A549 (cell line): Measurements from ENCODE around the gene SHE. TPM values are rescaled to one million over a fixed set of nuclear protein-coding genes. Genes with fewer than 3 reads are reported as not detected.

Experiments used
- ATAC-seq, 2 experiments: fragments of 200-7000 bp in 1 of 2; fragments of >200 bp in 1 of 2; cut with Nextera tagmentation in 1 of 2; cut with Tn5 transposase in 1 of 2; 3 replicates each; pipeline versions ENCODE4 v1.8.0 to v1.9.1; 2018 to 2020; ENCODE audit warnings: mild to moderate bottlenecking in 1 of 2, moderate library complexity in 1 of 2
- CTCF ChIA-PET: fragments of 300-600 bp; sonication (Branson Sonifier 250); formaldehyde crosslinking; extraction: SDS; loops from one replicate; lab custom pipeline; 2021; ENCODE audit warnings: antibody characterized with exemption, inconsistent platforms; lab: Yijun Ruan, JAX
- POLR2A ChIA-PET: fragments of 350-600 bp; formaldehyde crosslinking; extraction: SDS; loops from one replicate; lab custom pipeline; 2021; ENCODE audit warnings: antibody characterized with exemption, inconsistent platforms; lab: Yijun Ruan, JAX
- DNase-seq, 2 experiments: peaks; one replicate each; pipeline versions ENCODE4 v3.0.0 to v3.0.0-alpha.2; 2011 to 2016; ENCODE audit warnings: low read depth in 1 of 2, low spot score in 1 of 2
- FAIRE-seq: peaks from 2 replicates; lab custom pipeline; 2011; peaks lifted over from hg19 to GRCh38; lab: Jason Lieb, UNC
- H3K27ac ChIP-seq, 2 experiments: fragments of >200 bp; sonication (Bioruptor Twin); formaldehyde crosslinking; 3 replicates each; pipeline ENCODE4 v1.5.1; 2016 to 2017
- H3K4me1 ChIP-seq: fragments of >200 bp; sonication (Bioruptor Twin); formaldehyde crosslinking; 3 replicates; pipeline ENCODE4 v1.6.1; 2016
- H3K4me2 ChIP-seq: fragments of >200 bp; sonication (Bioruptor Twin); formaldehyde crosslinking; 3 replicates; pipeline ENCODE4 v1.6.1; 2016
- H3K4me3 ChIP-seq: fragments of >200 bp; sonication (Bioruptor Twin); formaldehyde crosslinking; 3 replicates; pipeline ENCODE4 v1.5.1; 2016
- H3K9me3 ChIP-seq: fragments of >200 bp; sonication (Bioruptor Twin); formaldehyde crosslinking; 3 replicates; pipeline ENCODE4 v1.6.1; 2016
- BHLHE40 ChIP-seq: IDR thresholded peaks from 2 replicates; pipeline ENCODE4 v1.6.1; 2012; ENCODE audit warnings: low read depth, low read length, inconsistent platforms
- CBX2 ChIP-seq: fragments of 200-600 bp; sonication (generic); IDR thresholded peaks from 2 replicates; pipeline ENCODE4 v1.6.1; 2016; ENCODE audit warnings: low read depth, mild to moderate bottlenecking, borderline replicate concordance
- CEBPB ChIP-seq, 2 experiments: fragments of >200 bp in 1 of 2; sonication (Bioruptor Twin) in 1 of 2; formaldehyde crosslinking in 1 of 2; IDR thresholded peaks; 2 replicates each; pipeline ENCODE4 v1.6.1; 2012 to 2016
- CHD2 ChIP-seq: fragments of 150-350 bp; IDR thresholded peaks from 2 replicates; pipeline ENCODE4 v1.6.1; 2014; ENCODE audit warnings: low read length; ENCODE audit not compliant: partially characterized antibody
- E2F6 ChIP-seq: IDR thresholded peaks from 2 replicates; pipeline ENCODE4 v1.6.1; 2012; ENCODE audit warnings: low read depth, borderline replicate concordance
- EHF ChIP-seq: fragments of 250-450 bp; sonication (Bioruptor Pico); IDR thresholded peaks from 2 replicates; pipeline ENCODE4 v1.5.0; 2020; ENCODE audit warnings: mild to moderate bottlenecking
- EHMT2 ChIP-seq: fragments of 200-600 bp; sonication (generic); IDR thresholded peaks from 2 replicates; pipeline ENCODE4 v1.6.1; 2016; ENCODE audit warnings: antibody characterized with exemption, low read depth, mild to moderate bottlenecking, moderate library complexity
- EP300 ChIP-seq, 2 experiments: fragments of >200 bp; sonication (Bioruptor Twin); formaldehyde crosslinking; IDR thresholded peaks; 2 replicates in 1 of 2; 3 replicates in 1 of 2; pipeline ENCODE4 v1.6.1; 2016 to 2017
- ESRRA ChIP-seq: fragments of 150-350 bp; IDR thresholded peaks from 2 replicates; pipeline ENCODE4 v1.6.1; 2014; ENCODE audit warnings: mild to moderate bottlenecking, low read length, borderline replicate concordance
- FOSB ChIP-seq: fragments of 250-450 bp; sonication (Bioruptor Pico); IDR thresholded peaks from 2 replicates; pipeline ENCODE4 v1.5.0; 2020; ENCODE audit warnings: mild to moderate bottlenecking, moderate library complexity
- FOSL2 ChIP-seq, 2 experiments: fragments of 450-650 bp in 1 of 2; fragments of >200 bp in 1 of 2; sonication (Bioruptor Twin) in 1 of 2; formaldehyde crosslinking; IDR thresholded peaks; 2 replicates each; pipeline versions ENCODE4 v1.5.0 to v1.6.1; 2016 to 2020; ENCODE audit warnings: mild to moderate bottlenecking in 1 of 2, moderate library complexity in 1 of 2
- FOXS1 ChIP-seq: fragments of 250-450 bp; sonication (Bioruptor Pico); IDR thresholded peaks from 2 replicates; pipeline ENCODE4 v1.5.0; 2020; ENCODE audit warnings: mild to moderate bottlenecking, moderate library complexity
- GATA3 ChIP-seq: IDR thresholded peaks from 2 replicates; pipeline ENCODE4 v1.6.1; 2012; ENCODE audit warnings: borderline replicate concordance
- HOXA7 ChIP-seq: fragments of 250-450 bp; sonication (Bioruptor Pico); IDR thresholded peaks from 2 replicates; pipeline ENCODE4 v1.5.0; 2020; ENCODE audit warnings: mild to moderate bottlenecking, moderate library complexity
- HOXB13 ChIP-seq: fragments of 250-450 bp; sonication (Bioruptor Pico); IDR thresholded peaks from 2 replicates; pipeline ENCODE4 v1.5.0; 2020; ENCODE audit warnings: low read depth, mild to moderate bottlenecking, moderate library complexity
- JUN ChIP-seq, 2 experiments: fragments of >200 bp; sonication (Bioruptor Twin); formaldehyde crosslinking; IDR thresholded peaks; 2 replicates in 1 of 2; 3 replicates in 1 of 2; pipeline ENCODE4 v1.6.1; 2016 to 2017
- KDM5A ChIP-seq: fragments of 200-600 bp; sonication (generic); IDR thresholded peaks from 2 replicates; pipeline ENCODE4 v1.6.1; 2016; ENCODE audit warnings: antibody characterized with exemption, mild to moderate bottlenecking
- MAFK ChIP-seq: fragments of 450-650 bp; IDR thresholded peaks from 2 replicates; pipeline ENCODE4 v1.6.1; 2014; ENCODE audit not compliant: partially characterized antibody
- MAX ChIP-seq: IDR thresholded peaks from 2 replicates; pipeline ENCODE4 v1.6.1; 2012
- MAZ ChIP-seq: fragments of 150-350 bp; IDR thresholded peaks from 2 replicates; pipeline ENCODE4 v1.6.1; 2014; ENCODE audit warnings: antibody characterized with exemption, low read depth, low read length, borderline replicate concordance
- MYC ChIP-seq: IDR thresholded peaks from 2 replicates; pipeline ENCODE4 v1.6.1; 2012; ENCODE audit warnings: mild to moderate bottlenecking, inconsistent platforms, low read length, improper control_type of control experiment, borderline replicate concordance
- NFE2L2 ChIP-seq: fragments of 150-350 bp; conservative IDR thresholded peaks from 2 replicates; pipeline ENCODE4 v1.6.1; 2014; ENCODE audit warnings: low read length
- NR3C1 ChIP-seq: fragments of >200 bp; sonication (Bioruptor Twin); formaldehyde crosslinking; IDR thresholded peaks from 3 replicates; pipeline ENCODE4 v1.6.1; 2017
- POLR2A ChIP-seq: IDR thresholded peaks from 2 replicates; pipeline ENCODE4 v1.6.1; 2012; ENCODE audit warnings: mild to moderate bottlenecking, low read length
- RFX5 ChIP-seq: fragments of 450-650 bp; IDR thresholded peaks from 2 replicates; pipeline ENCODE4 v1.7.1; 2014; ENCODE audit warnings: antibody characterized with exemption, mild to moderate bottlenecking, moderate library complexity
- SREBF2 ChIP-seq: fragments of 450-650 bp; IDR thresholded peaks from 2 replicates; pipeline ENCODE4 v1.6.1; 2014; ENCODE audit warnings: mild to moderate bottlenecking, moderate library complexity
- ZC3H11A ChIP-seq: fragments of 450-650 bp; IDR thresholded peaks from 2 replicates; pipeline ENCODE4 v1.6.1; 2014; ENCODE audit warnings: antibody characterized with exemption, mild to moderate bottlenecking
- ZFP36 ChIP-seq: fragments of 450-650 bp; IDR thresholded peaks from 2 replicates; pipeline ENCODE4 v1.6.1; 2014; ENCODE audit warnings: borderline replicate concordance; ENCODE audit not compliant: partially characterized antibody
- ZNF302 ChIP-seq: fragments of 250-450 bp; sonication (Bioruptor Pico); IDR thresholded peaks from 2 replicates; pipeline ENCODE4 v1.9.0; 2021; ENCODE audit warnings: inconsistent platforms, mild to moderate bottlenecking, moderate library complexity
- ZSCAN20 ChIP-seq: fragments of 250-450 bp; sonication (Bioruptor Pico); IDR thresholded peaks from 2 replicates; pipeline ENCODE4 v1.8.0; 2022; ENCODE audit warnings: mild to moderate bottlenecking, moderate library complexity
- WGBS: methylation state at CpG from one replicate; pipeline ENCODE4 v1.1.6; 2017; ENCODE audit errors: missing lambda C conversion rate; 5-methylcytosine and 5-hydroxymethylcytosine counted together
- polyA plus RNA-seq, 4 experiments: library from polyadenylated mRNA; depleted of rRNA in 3 of 4; stranded (reverse); fragments of >200 nt; fragmentation: RNase III in 1 of 4; extraction: RNeasy Plus Mini Kit Qiagen cat#74134 plus additional on column Dnase treatment in 1 of 4; gene quantifications; 2 replicates in 3 of 4; 3 replicates in 1 of 4; pipeline ENCODE4 v1.2.3, GENCODE V29; 2011 to 2017
- TF ChIP-seq, protein P1 (sequence below): fragments of >200 bp; sonication (Bioruptor Twin); formaldehyde crosslinking; IDR thresholded peaks from 3 replicates; pipeline ENCODE4 v1.6.1; 2016
- TF ChIP-seq, protein P2 (sequence below): fragments of >200 bp; sonication (Bioruptor Twin); formaldehyde crosslinking; IDR thresholded peaks from 2 replicates; pipeline ENCODE4 v1.6.1; 2016
- TF ChIP-seq, protein P3 (sequence below): fragments of 150-350 bp; IDR thresholded peaks from 2 replicates; pipeline ENCODE4 v1.6.1; 2014; ENCODE audit warnings: low read depth, mild to moderate bottlenecking, low read length

Gene SHE
- polyA plus RNA-seq, 2 of the 4 experiments (the other 2 are of a cell fraction): 0.03 TPM; not detected in 1

DNA sequence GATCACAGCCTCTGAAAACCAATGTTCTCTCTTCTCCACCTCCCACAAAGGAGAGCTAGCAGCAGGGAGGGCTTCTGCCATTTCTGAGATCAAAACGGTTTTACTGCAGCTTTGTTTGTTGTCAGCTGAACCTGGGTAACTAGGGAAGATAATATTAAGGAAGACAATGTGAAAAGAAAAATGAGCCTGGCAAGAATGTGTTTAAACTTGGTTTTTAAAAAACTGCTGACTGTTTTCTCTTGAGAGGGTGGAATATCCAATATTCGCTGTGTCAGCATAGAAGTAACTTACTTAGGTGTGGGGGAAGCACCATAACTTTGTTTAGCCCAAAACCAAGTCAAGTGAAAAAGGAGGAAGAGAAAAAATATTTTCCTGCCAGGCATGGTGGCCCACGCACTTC is 36.0 kb downstream of the SHE start:
- no peak for FAIRE-seq

DNA sequence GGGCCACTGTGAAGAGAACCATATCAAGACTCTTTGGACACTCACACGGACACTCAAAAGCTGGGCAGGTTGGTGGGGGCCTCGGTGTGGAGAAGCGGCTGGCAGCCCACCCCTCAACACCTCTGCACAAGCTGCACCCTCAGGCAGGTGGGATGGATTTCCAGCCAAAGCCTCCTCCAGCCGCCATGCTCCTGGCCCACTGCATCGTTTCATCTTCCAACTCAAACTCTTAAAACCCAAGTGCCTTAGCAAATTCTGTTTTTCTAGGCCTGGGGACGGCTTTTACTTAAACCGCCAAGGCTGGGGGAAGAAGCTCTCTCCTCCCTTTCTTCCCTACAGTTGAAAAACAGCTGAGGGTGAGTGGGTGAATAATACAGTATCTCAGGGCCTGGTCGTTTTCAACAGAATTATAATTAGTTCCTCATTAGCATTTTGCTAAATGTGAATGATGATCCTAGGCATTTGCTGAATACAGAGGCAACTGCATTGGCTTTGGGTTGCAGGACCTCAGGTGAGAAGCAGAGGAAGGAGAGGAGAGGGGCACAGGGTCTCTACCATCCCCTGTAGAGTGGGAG is 36.5 kb downstream of the SHE start:
- no peak overlapping the region for H3K4me3 ChIP-seq
- no peaks in the 10 kb centered on the region for H3K9me3 ChIP-seq
- H3K4me1 ChIP-seq: peaks cover 13% of the 10 kb centered on the region
- WGBS: 85% methylated on average over 8 of the region's 8 CpGs
- POLR2A ChIA-PET: interaction anchor here (0.5 kb wide), 1 partner anchor 128 kb away, joined by 4 read pairs; no protein-coding TSS in a partner anchor
- H3K27ac ChIP-seq: no peak overlapping the region
- FAIRE-seq (no peak), ATAC-seq (no peak), DNase-seq (no peak)
- TF ChIP-seq POLR2A (no peak), ESRRA (no peak), FOSB (CRISPR knock-in tag) (no peak), GATA3 (no peak), CHD2 (no peak), FOSL2 (IDR thresholded peaks at IDR 0.05) (no peak), FOSL2 (CRISPR knock-in tag; IDR thresholded peaks at IDR 0.05) (no peak), BHLHE40 (no peak), HOXB13 (CRISPR knock-in tag) (no peak), HOXA7 (CRISPR knock-in tag) (no peak), SREBF2 (no peak), E2F6 (no peak), FOXS1 (CRISPR knock-in tag) (no peak), EHF (CRISPR knock-in tag) (no peak), ZC3H11A (no peak), NR3C1 (no peak)
- TF ChIP-seq, protein P1, sequence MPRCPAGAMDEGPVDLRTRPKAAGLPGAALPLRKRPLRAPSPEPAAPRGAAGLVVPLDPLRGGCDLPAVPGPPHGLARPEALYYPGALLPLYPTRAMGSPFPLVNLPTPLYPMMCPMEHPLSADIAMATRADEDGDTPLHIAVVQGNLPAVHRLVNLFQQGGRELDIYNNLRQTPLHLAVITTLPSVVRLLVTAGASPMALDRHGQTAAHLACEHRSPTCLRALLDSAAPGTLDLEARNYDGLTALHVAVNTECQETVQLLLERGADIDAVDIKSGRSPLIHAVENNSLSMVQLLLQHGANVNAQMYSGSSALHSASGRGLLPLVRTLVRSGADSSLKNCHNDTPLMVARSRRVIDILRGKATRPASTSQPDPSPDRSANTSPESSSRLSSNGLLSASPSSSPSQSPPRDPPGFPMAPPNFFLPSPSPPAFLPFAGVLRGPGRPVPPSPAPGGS: no peak
- TF ChIP-seq, protein P2, sequence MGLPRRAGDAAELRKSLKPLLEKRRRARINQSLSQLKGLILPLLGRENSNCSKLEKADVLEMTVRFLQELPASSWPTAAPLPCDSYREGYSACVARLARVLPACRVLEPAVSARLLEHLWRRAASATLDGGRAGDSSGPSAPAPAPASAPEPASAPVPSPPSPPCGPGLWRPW: no peak
- TF ChIP-seq, protein P3, sequence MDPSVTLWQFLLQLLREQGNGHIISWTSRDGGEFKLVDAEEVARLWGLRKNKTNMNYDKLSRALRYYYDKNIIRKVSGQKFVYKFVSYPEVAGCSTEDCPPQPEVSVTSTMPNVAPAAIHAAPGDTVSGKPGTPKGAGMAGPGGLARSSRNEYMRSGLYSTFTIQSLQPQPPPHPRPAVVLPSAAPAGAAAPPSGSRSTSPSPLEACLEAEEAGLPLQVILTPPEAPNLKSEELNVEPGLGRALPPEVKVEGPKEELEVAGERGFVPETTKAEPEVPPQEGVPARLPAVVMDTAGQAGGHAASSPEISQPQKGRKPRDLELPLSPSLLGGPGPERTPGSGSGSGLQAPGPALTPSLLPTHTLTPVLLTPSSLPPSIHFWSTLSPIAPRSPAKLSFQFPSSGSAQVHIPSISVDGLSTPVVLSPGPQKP: no peak
- no peak overlapping the region for H3K4me2 ChIP-seq
- CTCF ChIA-PET: interaction anchor here (0.6 to 1.8 kb wide), 9 partner anchors 14 to 301 kb away, joined by 3 to 8 read pairs (median 3); no protein-coding TSS in a partner anchor

More for the DNA sequence above, 36.0 kb downstream of the SHE start:
- Histone ChIP-seq H3K27ac (0 out of 6 replicates have a peak overlapping the region, but pooled peaks of 1 of the 2 experiments have one; percentile 17), H3K4me1 (peaks cover 13% of the 10 kb centered on the region), H3K9me3 (no peaks in the 10 kb centered on the region), H3K4me2 (no peak overlapping the region), H3K4me3 (no peak overlapping the region)
- ATAC-seq: no peak
- TF ChIP-seq MAFK (peak; percentile 96), MAX (no peak)
- ChIA-PET CTCF (interaction anchor here (0.8 to 1.9 kb wide), 8 partner anchors 11 to 142 kb away, joined by 3 to 8 read pairs (median 3); no protein-coding TSS in a partner anchor), POLR2A (no interaction called here)
- WGBS: 74% methylated on average over 3 of the region's 3 CpGs
- DNase-seq: no peak

GRCh38 chr1:154463512-154463990 is 38.7 kb downstream of the SHE start:
- H3K9me3 ChIP-seq: no peaks in the 10 kb centered on the region
- POLR2A ChIA-PET: no interaction called here
- H3K4me1 ChIP-seq: peaks cover 13% of the 10 kb centered on the region
- FAIRE-seq: no peak
- TF ChIP-seq EHMT2 (no peak), CBX2 (no peak), ESRRA (no peak), ZSCAN20 (CRISPR knock-in tag) (no peak), CHD2 (no peak), NFE2L2 (no peak), HOXA7 (CRISPR knock-in tag) (no peak), CEBPB (IDR thresholded peaks at IDR 0.05) (no peak), SREBF2 (no peak), KDM5A (no peak), JUN (IDR thresholded peaks at IDR 0.05) (no peak), MYC (no peak), MAZ (no peak), RFX5 (no peak), EHF (CRISPR knock-in tag) (no peak), ZFP36 (no peak), ZNF302 (CRISPR knock-in tag) (no peak), POLR2A (no peak), EP300 (IDR thresholded peaks at IDR 0.05) (no peak)
- ATAC-seq: no peak; a peak in 1 of 6 replicates
- WGBS: 68% methylated on average over 4 of the region's 4 CpGs
- H3K4me2 ChIP-seq: no peak overlapping the region
- H3K27ac ChIP-seq: peak overlapping the region; percentile 53 to 83
- no peak for DNase-seq
- CTCF ChIA-PET: interaction anchor here (0.6 to 1.8 kb wide), 2 partner anchors 30 to 119 kb away, joined by 4 to 6 read pairs; no protein-coding TSS in a partner anchor
- H3K4me3 ChIP-seq: no peak overlapping the region
